ENCODE measurements around the gene VOPP1. TPM values are rescaled to one million over a fixed set of nuclear protein-coding genes. Genes with fewer than 3 reads are reported as not detected.

The VOPP1 gene
- total RNA-seq, 2 experiments from 2014 or later, result 32.6 to 34.7 TPM

DNA sequence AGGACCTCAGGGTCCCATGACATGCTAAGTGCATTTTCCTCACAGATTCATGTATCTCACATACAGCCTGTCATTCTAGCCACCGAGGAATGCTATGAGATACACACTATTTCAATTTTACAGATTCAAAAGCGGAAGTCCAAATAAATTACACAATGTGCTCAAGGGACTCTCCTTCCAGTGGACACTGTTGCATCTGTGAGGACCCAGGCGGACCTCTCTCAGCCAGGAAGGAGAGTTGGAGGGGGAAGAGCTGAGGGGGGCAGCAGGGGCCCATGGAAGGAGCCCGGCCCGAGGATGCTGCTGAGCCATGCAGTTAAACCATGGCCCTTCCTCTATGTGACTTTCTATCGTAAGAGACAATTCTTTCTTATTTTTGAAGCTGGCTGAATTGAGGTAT lies 93.6 kb downstream of the VOPP1 start:
- no peak for DNase-seq
- POLR2A ChIA-PET, result interaction anchor here (0.6 to 1.0 kb wide), 2 partner anchors 19 to 22 kb away, joined by 3 to 4 read pairs; no protein-coding TSS in a partner anchor
- H3K4me3 Mint-ChIP-seq, result no peak overlapping the region
- peaks cover 72% of the 10 kb centered on the region for H3K4me1 Mint-ChIP-seq (ENCODE audit: low read depth)
- no peaks in the 10 kb centered on the region for H3K27me3 Mint-ChIP-seq
- no peaks in the 10 kb centered on the region for H3K9me3 Mint-ChIP-seq
- no peak for ATAC-seq
- no peak overlapping the region for H3K27ac Mint-ChIP-seq
- CTCF ChIA-PET, result interaction anchor here (0.7 kb wide), 1 partner anchor 25 kb away, joined by 3 read pairs; no protein-coding TSS in a partner anchor
- intact Hi-C loops (cut with micrococcal nuclease), result no loop called here
- TF ChIP-seq, protein P1, sequence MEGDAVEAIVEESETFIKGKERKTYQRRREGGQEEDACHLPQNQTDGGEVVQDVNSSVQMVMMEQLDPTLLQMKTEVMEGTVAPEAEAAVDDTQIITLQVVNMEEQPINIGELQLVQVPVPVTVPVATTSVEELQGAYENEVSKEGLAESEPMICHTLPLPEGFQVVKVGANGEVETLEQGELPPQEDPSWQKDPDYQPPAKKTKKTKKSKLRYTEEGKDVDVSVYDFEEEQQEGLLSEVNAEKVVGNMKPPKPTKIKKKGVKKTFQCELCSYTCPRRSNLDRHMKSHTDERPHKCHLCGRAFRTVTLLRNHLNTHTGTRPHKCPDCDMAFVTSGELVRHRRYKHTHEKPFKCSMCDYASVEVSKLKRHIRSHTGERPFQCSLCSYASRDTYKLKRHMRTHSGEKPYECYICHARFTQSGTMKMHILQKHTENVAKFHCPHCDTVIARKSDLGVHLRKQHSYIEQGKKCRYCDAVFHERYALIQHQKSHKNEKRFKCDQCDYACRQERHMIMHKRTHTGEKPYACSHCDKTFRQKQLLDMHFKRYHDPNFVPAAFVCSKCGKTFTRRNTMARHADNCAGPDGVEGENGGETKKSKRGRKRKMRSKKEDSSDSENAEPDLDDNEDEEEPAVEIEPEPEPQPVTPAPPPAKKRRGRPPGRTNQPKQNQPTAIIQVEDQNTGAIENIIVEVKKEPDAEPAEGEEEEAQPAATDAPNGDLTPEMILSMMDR (IDR thresholded peaks at IDR 0.05), result no peak
- peaks cover 6% of the 10 kb centered on the region for H3K36me3 Mint-ChIP-seq (ENCODE audit: low read depth)

DNA sequence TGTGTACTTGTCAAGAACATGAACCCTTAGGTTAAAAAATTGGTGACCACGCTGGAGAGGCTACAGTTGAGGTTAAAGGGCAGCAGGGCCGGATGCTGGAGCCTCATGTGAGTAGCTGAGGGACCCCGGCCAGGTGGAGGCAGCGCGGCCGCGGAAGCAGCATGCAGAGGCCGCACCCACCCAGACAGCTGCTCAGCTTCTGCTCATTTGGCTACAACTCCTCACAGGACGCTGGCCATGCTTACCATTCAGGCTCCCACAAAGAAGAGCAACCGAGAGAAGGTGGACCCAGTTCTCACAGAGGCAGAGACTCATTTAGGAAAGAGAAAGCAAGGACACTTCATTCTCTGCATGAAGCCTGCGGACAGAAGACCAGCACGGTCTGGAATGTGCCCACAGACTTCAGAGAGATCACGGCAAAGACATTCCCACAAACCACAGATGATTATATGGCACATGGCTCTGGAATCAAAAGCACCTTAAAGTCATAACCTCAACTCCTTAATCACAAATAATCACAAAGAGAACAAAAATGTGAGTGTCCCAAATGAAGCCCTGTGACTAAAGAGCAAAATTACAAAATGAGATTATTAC lies 94.4 kb downstream of the VOPP1 start:
- ChIA-PET CTCF (no interaction called here), POLR2A (interaction anchor here (0.6 kb wide), 1 partner anchor 23 kb away, joined by 3 read pairs; no protein-coding TSS in a partner anchor)
- H3K4me1 Mint-ChIP-seq (ENCODE audit: low read depth), result peaks cover 65% of the 10 kb centered on the region

DNA sequence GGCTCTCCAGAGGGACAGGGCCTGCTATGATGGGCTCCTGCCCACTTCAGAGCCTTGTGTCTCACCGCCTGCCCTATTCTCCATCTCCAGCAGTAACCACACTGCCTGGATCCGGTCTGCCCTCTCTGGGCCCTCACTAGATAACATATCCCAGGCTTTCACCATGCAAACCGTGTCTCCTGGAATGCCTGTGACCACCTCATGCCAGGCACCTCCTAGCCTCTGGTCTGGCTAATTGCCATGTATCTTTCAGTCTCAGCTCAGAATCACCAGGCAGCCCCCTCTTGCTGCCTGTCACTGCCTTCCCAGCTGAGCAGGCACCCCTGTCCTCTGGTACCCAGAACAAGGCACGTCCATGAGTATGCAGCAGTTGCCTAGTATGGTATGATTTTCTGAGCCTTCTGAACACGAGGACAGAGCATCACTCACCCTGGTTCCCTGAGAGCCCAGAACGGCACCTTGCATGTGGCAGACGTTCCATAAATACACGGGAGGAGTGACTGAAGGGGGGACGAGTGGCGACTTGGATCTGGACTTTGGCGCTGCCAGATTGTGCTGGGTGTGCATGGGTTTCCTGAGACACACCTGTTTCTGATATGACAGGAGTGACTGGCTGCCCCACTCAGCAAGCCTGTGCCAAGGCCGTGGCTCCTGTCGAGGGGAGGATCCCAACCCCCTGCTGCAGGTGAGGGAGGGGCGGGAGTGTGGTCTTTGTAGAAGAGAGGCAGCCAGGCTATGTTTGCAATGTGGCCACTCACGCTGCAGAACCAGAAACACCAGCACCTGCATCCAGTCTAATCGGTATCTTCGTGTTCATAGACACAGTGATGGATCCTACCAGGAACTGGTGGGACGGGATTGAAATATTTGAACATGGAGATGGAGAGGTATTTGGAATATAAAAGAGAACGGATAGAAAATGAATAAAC lies 95.2 kb downstream of the VOPP1 start:
- Mint-ChIP-seq H3K36me3 (ENCODE audit: low read depth) (peaks cover 6% of the 10 kb centered on the region), H3K4me1 (ENCODE audit: low read depth) (peaks cover 60% of the 10 kb centered on the region), H3K27me3 (no peaks in the 10 kb centered on the region), H3K27ac (peak overlapping the region; percentile 50), H3K4me3 (no peak overlapping the region), H3K9me3 (no peaks in the 10 kb centered on the region)
- TF ChIP-seq, protein P1 (IDR thresholded peaks at IDR 0.05), result no peak
- ATAC-seq, result no peak
- intact Hi-C loops (cut with micrococcal nuclease), result no loop called here
- CTCF ChIA-PET, result no interaction called here
- DNase-seq, result no peak
- POLR2A ChIA-PET, result interaction anchor here (0.6 kb wide), 1 partner anchor 57 kb away, joined by 3 read pairs; no protein-coding TSS in a partner anchor

More for the DNA sequence above, 94.4 kb downstream of the VOPP1 start:
- H3K4me3 Mint-ChIP-seq, result no peak overlapping the region
- DNase-seq, result no peak
- TF ChIP-seq, protein P1 (IDR thresholded peaks at IDR 0.05), result no peak
- peaks cover 6% of the 10 kb centered on the region for H3K36me3 Mint-ChIP-seq (ENCODE audit: low read depth)
- H3K27me3 Mint-ChIP-seq, result no peaks in the 10 kb centered on the region
- no peak overlapping the region for H3K27ac Mint-ChIP-seq
- ATAC-seq, result no peak
- intact Hi-C loops (cut with micrococcal nuclease), result no loop called here
- no peaks in the 10 kb centered on the region for H3K9me3 Mint-ChIP-seq

DNA sequence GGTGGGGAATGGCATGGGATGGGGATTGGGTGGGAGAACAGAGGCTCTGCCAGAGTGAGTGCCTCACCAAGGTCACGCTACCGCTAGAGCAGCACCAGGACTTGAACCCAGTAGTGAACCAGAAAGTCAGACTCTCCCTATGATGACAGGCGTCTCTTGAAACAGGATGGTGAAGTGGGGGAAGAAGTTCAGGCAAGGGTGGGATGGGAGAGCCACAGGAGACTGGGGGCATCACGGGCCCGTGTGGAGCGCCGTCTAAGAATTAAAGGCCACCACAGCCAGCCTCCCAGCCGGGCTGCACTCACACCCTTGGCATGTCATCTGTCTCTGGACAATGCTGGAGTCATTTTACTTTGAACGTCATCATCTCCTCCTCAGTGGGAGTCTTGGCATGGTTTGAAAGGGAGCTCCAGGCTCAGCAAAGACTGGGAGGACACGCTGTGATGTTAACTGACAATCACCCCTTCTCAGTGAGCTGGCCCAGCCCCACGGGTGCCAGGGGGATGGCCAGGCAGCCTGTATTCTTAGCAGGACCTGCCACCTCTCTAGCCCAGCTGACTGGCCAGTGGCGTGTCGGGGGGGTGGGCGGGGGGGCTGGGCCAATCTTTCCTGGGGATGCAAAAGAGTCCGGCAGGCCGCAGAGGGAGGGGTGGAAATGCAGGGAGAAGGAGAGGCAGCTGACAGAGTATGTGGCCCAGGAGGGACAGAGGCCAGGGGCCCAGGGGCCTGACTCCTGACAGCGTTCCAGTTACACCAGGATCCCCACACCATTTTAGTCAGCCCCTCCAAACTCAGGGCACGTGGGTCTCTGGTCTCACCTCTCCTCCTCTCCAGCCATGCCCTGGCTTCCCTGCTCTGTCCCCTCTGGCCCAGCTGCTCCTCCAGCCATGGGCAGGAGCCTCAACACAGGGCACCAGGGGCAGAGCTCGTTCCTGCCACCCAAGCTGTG lies 96.2 kb downstream of the VOPP1 start:
- H3K9me3 Mint-ChIP-seq, result no peaks in the 10 kb centered on the region
- no peak overlapping the region for H3K4me3 Mint-ChIP-seq
- peaks cover 58% of the 10 kb centered on the region for H3K4me1 Mint-ChIP-seq (ENCODE audit: low read depth)
- ChIA-PET POLR2A (interaction anchor here (0.6 kb wide), 1 partner anchor 58 kb away, joined by 3 read pairs; no protein-coding TSS in a partner anchor), CTCF (no interaction called here)
- DNase-seq, result no peak
- TF ChIP-seq, protein P1 (IDR thresholded peaks at IDR 0.05), result no peak
- intact Hi-C loops (cut with micrococcal nuclease), result no loop called here
- H3K27ac Mint-ChIP-seq, result peak overlapping the region; percentile 50
- H3K36me3 Mint-ChIP-seq (ENCODE audit: low read depth), result peaks cover 6% of the 10 kb centered on the region
- ATAC-seq, result no peak
- no peaks in the 10 kb centered on the region for H3K27me3 Mint-ChIP-seq
